Thyroid gland (tissue), 4 donors: ENCODE data around the gene TMEM266. TPM values are rescaled to one million over a fixed set of nuclear protein-coding genes. Genes with fewer than 3 reads are reported as not detected.

ENCODE experiments used
- DNase-seq, 2 donors: peaks; one replicate each; pipeline ENCODE4 v3.0.0-alpha.2; 2019
- H3K27ac ChIP-seq, 3 donors: fragments of 200-600 bp; sonication (generic); 1 replicate in 2 of 3; 2 replicates in 1 of 3; pipeline ENCODE4 v1.5.1; 2016 to 2019; ENCODE audit warnings: mild to moderate bottlenecking in 1 of 3, moderate library complexity in 1 of 3
- H3K27me3 ChIP-seq: fragments of 200-600 bp; sonication (generic); one replicate; pipeline ENCODE4 v1.5.1; 2019
- H3K36me3 ChIP-seq, 2 donors: fragments of 200-600 bp; sonication (generic); one replicate each; pipeline ENCODE4 v1.5.1; 2016 to 2019
- H3K4me1 ChIP-seq, 2 donors: fragments of 200-600 bp; sonication (generic); one replicate each; pipeline ENCODE4 v1.5.1; 2017 to 2019
- H3K4me3 ChIP-seq, 3 donors: fragments of 200-600 bp; sonication (generic); replicated peaks in 1 of 3; 1 replicate in 2 of 3; 2 replicates in 1 of 3; pipeline ENCODE4 v1.5.1; 2016; ENCODE audit warnings: mild to moderate bottlenecking in 1 of 3
- H3K9me3 ChIP-seq: fragments of 200-600 bp; sonication (generic); one replicate; pipeline ENCODE4 v1.5.1; 2017
- POLR2A ChIP-seq, 2 donors: fragments of 450-650 bp; IDR thresholded peaks; one replicate each; pipeline ENCODE4 v1.6.1; 2017; ENCODE audit warnings: antibody characterized with exemption in 2 of 2, mild to moderate bottlenecking in 2 of 2, moderate library complexity in 1 of 2
- whole genome bisulfite sequencing, 2 donors: methylation state at CpG; one replicate each; pipeline ENCODE4 v1.1.5; 2017; 5-methylcytosine and 5-hydroxymethylcytosine counted together
- intact Hi-C: fragments of 100-400 bp; cut with DNase I; formaldehyde crosslinking; loops from one replicate; pipeline ENCODE4 v1.15.1; 2023
- total RNA-seq, 4 donors: library from RNA; depleted of rRNA; stranded (reverse); fragments of >200 nt; gene quantifications; one replicate each; pipeline ENCODE4 v1.2.3, GENCODE V29; 2016
- TF ChIP-seq, protein P1 (sequence below), 6 experiments: fragments of 200-600 bp in 3 of 6; fragments of 450-650 bp in 3 of 6; sonication (generic) in 3 of 6; IDR thresholded peaks; one replicate each; pipeline ENCODE4 v1.5.1; 2016 to 2019; ENCODE audit warnings: antibody characterized with exemption in 6 of 6, mild to moderate bottlenecking in 2 of 6, inconsistent platforms in 1 of 6, moderate library complexity in 1 of 6

TMEM266 gene
- total RNA-seq, 4 donors from 2014 or later, result not detected

DNA sequence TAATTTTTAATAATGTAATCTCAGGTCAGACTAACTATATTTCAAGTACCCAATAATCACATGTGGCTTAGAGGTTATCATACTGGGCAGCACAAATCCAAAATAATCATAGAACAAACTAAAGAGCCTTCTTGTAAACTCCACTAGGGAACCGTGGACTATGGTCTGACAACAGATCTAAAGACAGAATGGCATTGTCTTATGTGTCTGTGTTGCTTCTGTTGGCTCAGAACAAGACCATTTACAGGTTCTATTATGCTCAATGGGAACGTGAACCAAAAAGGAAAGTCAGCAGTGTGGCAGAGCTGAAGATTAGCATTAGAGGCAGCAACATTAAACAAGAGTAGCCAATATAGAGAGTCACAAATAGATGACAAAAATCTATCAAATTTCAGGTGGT, 176.6 kb downstream of the TMEM266 start:
- peaks cover 0 to under 1% of the 10 kb centered on the region in 2 donors for H3K36me3 ChIP-seq
- no peaks in the 10 kb centered on the region for H3K9me3 ChIP-seq
- no peak for DNase-seq
- H3K27me3 ChIP-seq, result no peaks in the 10 kb centered on the region
- intact Hi-C loops, result no loop called here
- H3K4me1 ChIP-seq, result no peaks in the 10 kb centered on the region
- 86% methylated on average over 2 of the region's 2 CpGs for WGBS, 2 donors
- TF ChIP-seq, protein P1, sequence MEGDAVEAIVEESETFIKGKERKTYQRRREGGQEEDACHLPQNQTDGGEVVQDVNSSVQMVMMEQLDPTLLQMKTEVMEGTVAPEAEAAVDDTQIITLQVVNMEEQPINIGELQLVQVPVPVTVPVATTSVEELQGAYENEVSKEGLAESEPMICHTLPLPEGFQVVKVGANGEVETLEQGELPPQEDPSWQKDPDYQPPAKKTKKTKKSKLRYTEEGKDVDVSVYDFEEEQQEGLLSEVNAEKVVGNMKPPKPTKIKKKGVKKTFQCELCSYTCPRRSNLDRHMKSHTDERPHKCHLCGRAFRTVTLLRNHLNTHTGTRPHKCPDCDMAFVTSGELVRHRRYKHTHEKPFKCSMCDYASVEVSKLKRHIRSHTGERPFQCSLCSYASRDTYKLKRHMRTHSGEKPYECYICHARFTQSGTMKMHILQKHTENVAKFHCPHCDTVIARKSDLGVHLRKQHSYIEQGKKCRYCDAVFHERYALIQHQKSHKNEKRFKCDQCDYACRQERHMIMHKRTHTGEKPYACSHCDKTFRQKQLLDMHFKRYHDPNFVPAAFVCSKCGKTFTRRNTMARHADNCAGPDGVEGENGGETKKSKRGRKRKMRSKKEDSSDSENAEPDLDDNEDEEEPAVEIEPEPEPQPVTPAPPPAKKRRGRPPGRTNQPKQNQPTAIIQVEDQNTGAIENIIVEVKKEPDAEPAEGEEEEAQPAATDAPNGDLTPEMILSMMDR (IDR thresholded peaks at IDR 0.05), result no peak
- no peak for TF ChIP-seq POLR2A (IDR thresholded peaks at IDR 0.05)
- no peak overlapping the region for H3K4me3 ChIP-seq
- no peak overlapping the region for H3K27ac ChIP-seq

DNA sequence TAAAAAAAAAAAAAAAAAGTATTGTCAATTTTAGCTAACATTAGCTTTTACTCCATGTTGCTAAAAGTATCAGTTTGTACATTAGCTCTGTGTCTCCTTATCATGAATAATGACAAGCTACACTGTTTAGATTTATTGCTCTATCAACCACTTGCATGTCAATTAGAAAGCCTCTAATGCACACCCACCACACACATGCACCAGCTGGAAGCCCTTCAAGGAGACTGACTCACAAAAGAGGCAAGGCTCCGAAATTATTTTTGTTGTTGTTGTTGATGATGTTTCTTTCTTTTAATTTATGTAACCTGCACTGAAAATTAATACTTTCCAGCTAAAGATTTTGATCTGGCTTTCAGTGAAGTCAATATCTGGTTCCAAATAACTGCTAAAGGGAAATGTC, 180.0 kb downstream of the TMEM266 start:
- no peaks in the 10 kb centered on the region for H3K27me3 ChIP-seq
- H3K27ac ChIP-seq, result no peak overlapping the region
- no peak overlapping the region for H3K4me3 ChIP-seq
- no peaks in the 10 kb centered on the region for H3K36me3 ChIP-seq
- no peaks in the 10 kb centered on the region for H3K9me3 ChIP-seq
- 69 to 78% methylated on average over 1 of the region's 1 CpG for WGBS, 2 donors
- intact Hi-C loops, result no loop called here
- H3K4me1 ChIP-seq, result no peaks in the 10 kb centered on the region
- TF ChIP-seq POLR2A (IDR thresholded peaks at IDR 0.05), result no peak
- TF ChIP-seq, protein P1 (IDR thresholded peaks at IDR 0.05), result no peak
- no peak for DNase-seq

DNA sequence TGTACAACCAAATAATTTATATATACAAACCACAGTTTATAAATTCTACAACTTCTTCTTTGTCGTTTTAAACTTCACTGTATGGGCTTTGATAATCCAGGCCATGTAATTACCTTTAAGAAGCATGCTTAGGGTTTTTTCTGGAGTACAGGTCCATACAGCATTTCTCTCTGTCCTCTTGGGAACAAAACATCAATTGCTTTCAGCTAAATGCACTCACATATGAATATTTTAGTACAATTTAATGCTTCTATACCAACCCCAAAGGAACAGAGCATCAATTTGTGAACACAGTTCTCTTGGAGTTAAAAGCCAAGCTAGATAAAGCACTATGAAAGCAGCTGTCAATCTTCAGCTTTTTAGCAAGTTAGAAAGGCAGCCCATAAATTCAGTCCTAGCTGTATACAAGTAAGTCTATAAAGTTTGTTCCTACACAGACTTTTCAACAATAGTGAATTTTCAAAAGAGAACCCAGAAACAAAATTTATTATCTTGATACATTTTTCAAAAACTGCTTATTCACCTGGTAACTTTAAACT, 185.4 kb downstream of the TMEM266 start:
- WGBS, 2 donors, result 85 to 95% methylated on average over 1 of the region's 1 CpG
- Histone ChIP-seq H3K36me3 (no peaks in the 10 kb centered on the region), H3K9me3 (no peaks in the 10 kb centered on the region), H3K27me3 (no peaks in the 10 kb centered on the region), H3K4me3 (no peak overlapping the region), H3K4me1 (no peaks in the 10 kb centered on the region), H3K27ac (no peak overlapping the region)
- no peak for DNase-seq
- intact Hi-C loops, result no loop called here
- TF ChIP-seq POLR2A (IDR thresholded peaks at IDR 0.05), result no peak
- TF ChIP-seq, protein P1 (IDR thresholded peaks at IDR 0.05), result no peak

DNA sequence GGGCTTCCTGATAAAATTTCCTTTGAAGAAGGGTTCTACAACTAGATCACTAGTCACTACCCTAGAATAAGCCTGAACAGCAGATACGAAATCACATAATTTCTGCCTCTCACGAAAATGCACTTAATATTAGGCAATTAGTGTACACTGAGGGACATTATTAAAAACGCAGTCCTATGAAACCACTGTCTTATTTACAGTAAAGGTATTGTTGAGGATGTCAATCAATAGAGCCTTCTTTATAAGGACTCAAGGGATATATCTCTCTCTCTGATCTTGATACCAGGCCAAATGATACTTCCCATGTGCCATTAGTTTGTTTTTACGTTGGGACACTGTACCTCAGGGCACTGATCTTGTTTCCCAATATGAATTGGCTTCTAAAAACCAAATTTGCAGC, 191.9 kb downstream of the TMEM266 start:
- WGBS, 2 donors, result 96% methylated on average over 4 of the region's 4 CpGs
- intact Hi-C loops, result no loop called here
- no peaks in the 10 kb centered on the region for H3K9me3 ChIP-seq
- TF ChIP-seq, protein P1 (IDR thresholded peaks at IDR 0.05), result no peak
- TF ChIP-seq POLR2A (IDR thresholded peaks at IDR 0.05), result no peak
- no peaks in the 10 kb centered on the region for H3K4me1 ChIP-seq
- no peak overlapping the region for H3K4me3 ChIP-seq
- H3K36me3 ChIP-seq, result no peaks in the 10 kb centered on the region
- no peak for DNase-seq
- H3K27me3 ChIP-seq, result no peaks in the 10 kb centered on the region
- no peak overlapping the region for H3K27ac ChIP-seq

DNA sequence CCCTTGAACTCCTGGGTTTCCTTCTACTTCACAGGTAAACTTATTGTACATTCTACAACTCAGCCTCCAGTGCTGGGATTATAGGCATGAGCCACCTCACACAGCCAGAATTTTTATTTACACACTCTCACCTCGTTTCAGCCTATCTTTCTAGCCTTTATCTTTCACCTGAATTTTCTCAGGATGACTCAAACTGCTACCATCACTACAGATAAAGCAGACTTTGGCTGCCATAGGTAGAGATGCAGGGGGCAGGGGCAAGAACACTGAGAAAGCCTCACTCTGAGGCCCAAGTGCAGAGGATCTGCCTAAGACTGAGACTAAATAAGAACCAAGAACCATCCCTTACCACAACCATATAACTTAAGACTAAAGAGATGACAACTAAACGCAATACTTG, 192.5 kb downstream of the TMEM266 start:
- intact Hi-C loops, result no loop called here
- Histone ChIP-seq H3K27me3 (no peaks in the 10 kb centered on the region), H3K4me3 (no peak overlapping the region), H3K36me3 (no peaks in the 10 kb centered on the region), H3K9me3 (no peaks in the 10 kb centered on the region), H3K27ac (no peak overlapping the region), H3K4me1 (no peaks in the 10 kb centered on the region)
- TF ChIP-seq, protein P1 (IDR thresholded peaks at IDR 0.05), result no peak
- TF ChIP-seq POLR2A (IDR thresholded peaks at IDR 0.05), result no peak
- DNase-seq, result no peak
- WGBS, 2 donors, result 80% methylated on average over 2 of the region's 2 CpGs
